Measurements from ENCODE around the gene PRSS38.

Gene PRSS38

GRCh38 chr1:227779685-227780084 is 35.8 kb upstream of the PRSS38 start:
- DNase-seq = no peak

GRCh38 chr1:227780101-227781044 is 35.1 kb upstream of the PRSS38 start:
- no peak for DNase-seq

- DNase-seq = no peak
Observed at GRCh38 chr1:227781314-227781930, 34.1 kb upstream of the PRSS38 start.

- DNase-seq = no peak
Observed at GRCh38 chr1:227782226-227782625, 33.2 kb upstream of the PRSS38 start.

GRCh38 chr1:227785094-227785804 is 30.2 kb upstream of the PRSS38 start:
- DNase-seq = no peak

- DNase-seq = no peak
Observed at GRCh38 chr1:227785805-227786671, 29.4 kb upstream of the PRSS38 start.

- DNase-seq = peak; percentile 29
Observed at GRCh38 chr1:227786673-227787512, 28.6 kb upstream of the PRSS38 start.

- peak; percentile 87 for DNase-seq
Observed at GRCh38 chr1:227787513-227788270, 27.8 kb upstream of the PRSS38 start.

GRCh38 chr1:227788271-227789083 is 27.0 kb upstream of the PRSS38 start:
- peak; percentile 75 for DNase-seq

- no peak for DNase-seq
Observed at GRCh38 chr1:227789084-227790033, 26.1 kb upstream of the PRSS38 start.

GRCh38 chr1:227790034-227790400 is 25.5 kb upstream of the PRSS38 start:
- DNase-seq = no peak

GRCh38 chr1:227790868-227791267 is 24.6 kb upstream of the PRSS38 start:
- no peak for DNase-seq

GRCh38 chr1:227791425-227792143 is 23.9 kb upstream of the PRSS38 start:
- DNase-seq = no peak

- no peak for DNase-seq
Observed at GRCh38 chr1:227792216-227793078, 23.0 kb upstream of the PRSS38 start.

- no peak for DNase-seq
Observed at GRCh38 chr1:227793079-227793947, 22.2 kb upstream of the PRSS38 start.

All from DMS79 treated with DMSO at 0.1 percent for 48 hours (cell line).